WERI-Rb-1 (cell line): Measurements from ENCODE around the gene TRIM32.
"Not testable (repeated sequence)": the region's sequence is repeated elsewhere in the genome, so short reads cannot be mapped to it uniquely, and the experiment has no call there.

Experiments used
- DNase-seq: peaks from one replicate; pipeline ENCODE4 v3.0.0-alpha.2; 2020
- H3K27ac ChIP-seq: fragments of 250-450 bp; sonication (Bioruptor Pico); 2 replicates; pipeline ENCODE4 v1.5.1; 2020; ENCODE audit warnings: mild to moderate bottlenecking, moderate library complexity
- H3K27me3 ChIP-seq: fragments of 250-450 bp; sonication (Bioruptor Pico); 2 replicates; pipeline ENCODE4 v1.5.1; 2021; ENCODE audit warnings: mild to moderate bottlenecking, low read depth, moderate library complexity; ENCODE audit not compliant: insufficient read depth, severe bottlenecking
- H3K36me3 ChIP-seq: fragments of 250-450 bp; sonication (Bioruptor Pico); 2 replicates; pipeline ENCODE4 v1.5.1; 2020; ENCODE audit warnings: mild to moderate bottlenecking, moderate library complexity
- H3K4me3 ChIP-seq: 2 replicates; pipeline ENCODE4 v1.5.1; 2011; ENCODE audit warnings: low read depth, mild to moderate bottlenecking, control low read depth, low read length
- H3K9me3 ChIP-seq: fragments of 250-450 bp; sonication (Bioruptor Pico); 2 replicates; pipeline ENCODE4 v1.5.1; 2021; ENCODE audit warnings: mild to moderate bottlenecking, moderate library complexity; ENCODE audit not compliant: severe bottlenecking
- CTCF ChIP-seq: IDR thresholded peaks from 2 replicates; pipeline ENCODE4 v1.5.1; 2011; ENCODE audit warnings: low read depth, mild to moderate bottlenecking, control low read depth, inconsistent platforms, low read length

The TRIM32 gene

GRCh38 chr9:116689486-116690032 is 2.5 kb downstream of the TRIM32 start:
- TF ChIP-seq CTCF, result no peak
- Histone ChIP-seq H3K36me3 (peaks cover 16% of the 10 kb centered on the region), H3K4me3 (no peak overlapping the region), H3K9me3 (no peaks in the 10 kb centered on the region), H3K27me3 (no peaks in the 10 kb centered on the region), H3K27ac (no peak overlapping the region)
- DNase-seq, result no peak

- not testable (repeated sequence) for H3K27ac ChIP-seq
These were observed 3.7 kb downstream of the TRIM32 start for GRCh38 chr9:116690805-116691204.

GRCh38 chr9:116691607-116692006 is 4.5 kb downstream of the TRIM32 start:
- Histone ChIP-seq H3K36me3 (peaks cover 27% of the 10 kb centered on the region), H3K4me3 (no peak overlapping the region), H3K9me3 (no peaks in the 10 kb centered on the region), H3K27me3 (no peaks in the 10 kb centered on the region), H3K27ac (peak overlapping the region; percentile 14; the same call in 1 of the 2 replicates)
- no peak for TF ChIP-seq CTCF
- DNase-seq, result no peak

More at GRCh38 chr9:116690805-116691204, 3.7 kb downstream of the TRIM32 start:
- H3K4me3 ChIP-seq, H3K9me3 ChIP-seq, DNase-seq, H3K27me3 ChIP-seq: not testable (repeated sequence)
- H3K36me3 ChIP-seq, result peaks cover 27% of the 10 kb centered on the region

GRCh38 chr9:116692616-116693015 is 5.5 kb downstream of the TRIM32 start:
- no peak overlapping the region for H3K27ac ChIP-seq
- H3K27me3 ChIP-seq, result no peaks in the 10 kb centered on the region
- H3K36me3 ChIP-seq, result peaks cover 35% of the 10 kb centered on the region
- TF ChIP-seq CTCF, result no peak
- no peak overlapping the region for H3K4me3 ChIP-seq
- DNase-seq, result no peak
- no peaks in the 10 kb centered on the region for H3K9me3 ChIP-seq

- Histone ChIP-seq H3K9me3 (no peaks in the 10 kb centered on the region), H3K27me3 (no peaks in the 10 kb centered on the region), H3K27ac (no peak overlapping the region), H3K4me3 (no peak overlapping the region), H3K36me3 (peaks cover 42% of the 10 kb centered on the region)
- TF ChIP-seq CTCF, result no peak
- no peak for DNase-seq
These were observed 6.2 kb downstream of the TRIM32 start for GRCh38 chr9:116693233-116693731.

- Histone ChIP-seq H3K27ac (no peak overlapping the region), H3K9me3 (no peaks in the 10 kb centered on the region), H3K4me3 (no peak overlapping the region), H3K27me3 (no peaks in the 10 kb centered on the region), H3K36me3 (peaks cover 57% of the 10 kb centered on the region)
- DNase-seq, result no peak
- TF ChIP-seq CTCF, result no peak
These were observed 7.7 kb downstream of the TRIM32 start for GRCh38 chr9:116694785-116695291.
